Fibroblast of lung (primary cell): ENCODE results near the gene ADIPOQ. TPM values are rescaled to one million over a fixed set of nuclear protein-coding genes. Genes with fewer than 3 reads are reported as not detected.

Experiments
- DNase-seq, 2 donors: peaks; one replicate each; pipeline versions ENCODE4 v3.0.0 to v3.0.0-alpha.2; 2010; ENCODE audit warnings: low read depth in 2 of 2
- H2AFZ ChIP-seq: 2 replicates; pipeline ENCODE4 v1.5.1; 2012; ENCODE audit warnings: low read length, control low read depth, inconsistent platforms
- H3K27ac ChIP-seq: 2 replicates; pipeline ENCODE4 v1.5.1; 2011; ENCODE audit warnings: low read length, control low read depth; ENCODE audit not compliant: insufficient read depth
- H3K27me3 ChIP-seq: 2 replicates; pipeline ENCODE4 v1.5.1; 2011; ENCODE audit warnings: mild to moderate bottlenecking, low read length; ENCODE audit not compliant: control insufficient read depth, insufficient read depth
- H3K36me3 ChIP-seq: 2 replicates; pipeline ENCODE4 v1.5.1; 2011; ENCODE audit warnings: low read length; ENCODE audit not compliant: control insufficient read depth, insufficient read depth
- H3K4me1 ChIP-seq: 2 replicates; pipeline ENCODE4 v1.5.1; 2011; ENCODE audit warnings: low read length; ENCODE audit not compliant: control insufficient read depth, insufficient read depth; ENCODE audit errors: extremely low read depth
- H3K4me2 ChIP-seq: 2 replicates; pipeline ENCODE4 v1.5.1; 2011; ENCODE audit warnings: low read length, control low read depth; ENCODE audit not compliant: insufficient read depth; ENCODE audit errors: extremely low read depth
- H3K4me3 ChIP-seq, 4 experiments: fragments of 200-600 bp in 1 of 4; sonication (generic) in 1 of 4; replicated peaks in 1 of 4; 2 replicates each; pipeline ENCODE4 v1.5.1; 2011 to 2016; ENCODE audit warnings: low read length in 4 of 4, low read depth in 3 of 4, mild to moderate bottlenecking in 3 of 4, control low read depth in 2 of 4, inconsistent platforms in 1 of 4, mixed read lengths in 1 of 4; ENCODE audit not compliant: insufficient read depth in 1 of 4; ENCODE audit errors: control extremely low read depth in 1 of 4
- H3K79me2 ChIP-seq: 2 replicates; pipeline ENCODE4 v1.5.1; 2012; ENCODE audit warnings: mild to moderate bottlenecking, low read length, inconsistent platforms; ENCODE audit not compliant: control insufficient read depth, insufficient read depth
- H3K9ac ChIP-seq: 2 replicates; pipeline ENCODE4 v1.5.1; 2011; ENCODE audit warnings: mild to moderate bottlenecking, low read length, control low read depth; ENCODE audit not compliant: insufficient read depth
- H3K9me3 ChIP-seq: 2 replicates; pipeline ENCODE4 v1.5.1; 2012; ENCODE audit warnings: low read depth, low read length; ENCODE audit not compliant: control insufficient read depth, insufficient read depth
- H4K20me1 ChIP-seq: 2 replicates; pipeline ENCODE4 v1.5.1; 2011; ENCODE audit warnings: low read length; ENCODE audit not compliant: control insufficient read depth, insufficient read depth; ENCODE audit errors: extremely low read depth
- EZH2 ChIP-seq: IDR thresholded peaks from 2 replicates; pipeline ENCODE4 v1.5.1; 2012; ENCODE audit warnings: low read length, control low read depth, mild to moderate bottlenecking; ENCODE audit errors: missing control alignments
- polyA minus RNA-seq: library from RNA; depleted of rRNA, polyadenylated mRNA; stranded (reverse); fragments of >200 nt; gene quantifications from 2 replicates; pipeline ENCODE4 v1.2.3, GENCODE V29; 2011; ENCODE audit warnings: low replicate concordance
- polyA plus RNA-seq, 2 donors: library from polyadenylated mRNA; depleted of rRNA in 1 of 2; stranded (reverse) in 1 of 2; unstranded in 1 of 2; fragments of >200 nt; gene quantifications; 2 replicates each; pipeline ENCODE4 v1.2.1, GENCODE V29; 2011 to 2012; ENCODE audit warnings: missing spikeins in 1 of 2
- total RNA-seq: library from RNA; depleted of rRNA; stranded (reverse); fragments of >200 nt; gene quantifications from 2 replicates; pipeline ENCODE4 v1.2.1, GENCODE V29; 2014
- TF ChIP-seq, protein P1 (sequence below), 2 donors: IDR thresholded peaks in 1 of 2; conservative IDR thresholded peaks in 1 of 2; 1 replicate in 1 of 2; 2 replicates in 1 of 2; pipeline ENCODE4 v1.5.1; 2011 to 2012; ENCODE audit warnings: low read length in 2 of 2, control low read depth in 1 of 2, inconsistent platforms in 1 of 2, low read depth in 1 of 2, mild to moderate bottlenecking in 1 of 2

ADIPOQ gene
- total RNA-seq (not detected in 2 replicates), polyA plus RNA-seq (not detected in 2 replicates), polyA minus RNA-seq (not detected in 2 replicates)
- not detected in 2 replicates for polyA plus RNA-seq (2012)

DNA sequence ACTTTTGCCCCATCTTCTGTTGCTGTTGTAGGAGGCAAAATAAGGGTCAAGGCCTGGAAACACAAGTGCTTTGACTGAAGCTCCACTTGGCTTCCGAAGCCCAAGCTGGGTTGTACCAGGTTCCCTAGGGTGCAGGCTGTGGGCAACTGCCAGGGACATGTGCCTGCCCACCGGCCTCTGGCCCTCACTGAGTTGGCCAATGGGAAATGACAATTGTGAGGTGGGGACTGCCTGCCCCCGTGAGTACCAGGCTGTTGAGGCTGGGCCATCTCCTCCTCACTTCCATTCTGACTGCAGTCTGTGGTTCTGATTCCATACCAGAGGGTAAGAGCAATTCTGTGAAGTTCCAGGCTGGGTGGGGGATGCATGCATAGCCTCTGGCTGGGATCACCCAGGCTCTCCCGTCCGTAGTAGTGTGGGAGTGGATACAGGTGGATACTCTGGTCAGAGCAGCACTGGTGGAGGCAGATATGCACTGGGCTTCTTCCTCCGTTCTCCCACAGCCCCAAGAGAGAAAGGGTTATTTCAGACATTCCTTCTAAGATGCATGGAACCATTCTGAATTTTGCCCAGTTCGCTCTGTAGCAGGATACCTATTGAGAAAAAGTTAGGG lies at the start of gene ADIPOQ:
Gene ADIPOQ (plus strand): TSS at position 285 of the 613 bp plus-strand sequence. CDS start 10,349 bp downstream, outside the sequence.
- H4K20me1 ChIP-seq: no peaks in the 10 kb centered on the region
- H3K27me3 ChIP-seq: peaks cover 7% of the 10 kb centered on the region
- H2AFZ ChIP-seq: no peak within 1 kb of the TSS
- H3K4me1 ChIP-seq: no peaks in the 10 kb centered on the region
- H3K9ac ChIP-seq: no peak within 1 kb of the TSS
- no peak within 1 kb of the TSS for H3K4me2 ChIP-seq
- no peak within 1 kb of the TSS for H3K4me3 ChIP-seq
- no peak for DNase-seq
- H3K36me3 ChIP-seq: no peaks in the 10 kb centered on the region
- H3K27ac ChIP-seq: no peak within 1 kb of the TSS
- no peaks in the 10 kb centered on the region for H3K79me2 ChIP-seq
- no peaks in the 10 kb centered on the region for H3K9me3 ChIP-seq
- TF ChIP-seq, protein P1, sequence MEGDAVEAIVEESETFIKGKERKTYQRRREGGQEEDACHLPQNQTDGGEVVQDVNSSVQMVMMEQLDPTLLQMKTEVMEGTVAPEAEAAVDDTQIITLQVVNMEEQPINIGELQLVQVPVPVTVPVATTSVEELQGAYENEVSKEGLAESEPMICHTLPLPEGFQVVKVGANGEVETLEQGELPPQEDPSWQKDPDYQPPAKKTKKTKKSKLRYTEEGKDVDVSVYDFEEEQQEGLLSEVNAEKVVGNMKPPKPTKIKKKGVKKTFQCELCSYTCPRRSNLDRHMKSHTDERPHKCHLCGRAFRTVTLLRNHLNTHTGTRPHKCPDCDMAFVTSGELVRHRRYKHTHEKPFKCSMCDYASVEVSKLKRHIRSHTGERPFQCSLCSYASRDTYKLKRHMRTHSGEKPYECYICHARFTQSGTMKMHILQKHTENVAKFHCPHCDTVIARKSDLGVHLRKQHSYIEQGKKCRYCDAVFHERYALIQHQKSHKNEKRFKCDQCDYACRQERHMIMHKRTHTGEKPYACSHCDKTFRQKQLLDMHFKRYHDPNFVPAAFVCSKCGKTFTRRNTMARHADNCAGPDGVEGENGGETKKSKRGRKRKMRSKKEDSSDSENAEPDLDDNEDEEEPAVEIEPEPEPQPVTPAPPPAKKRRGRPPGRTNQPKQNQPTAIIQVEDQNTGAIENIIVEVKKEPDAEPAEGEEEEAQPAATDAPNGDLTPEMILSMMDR (conservative IDR thresholded peaks at IDR 0.05 in 1 of 2, IDR thresholded peaks at IDR 0.05 in 1 of 2; ENCODE audit: low read depth in 1 of 2, low read length in 2 of 2): no peak
- TF ChIP-seq EZH2: no peak

DNA sequence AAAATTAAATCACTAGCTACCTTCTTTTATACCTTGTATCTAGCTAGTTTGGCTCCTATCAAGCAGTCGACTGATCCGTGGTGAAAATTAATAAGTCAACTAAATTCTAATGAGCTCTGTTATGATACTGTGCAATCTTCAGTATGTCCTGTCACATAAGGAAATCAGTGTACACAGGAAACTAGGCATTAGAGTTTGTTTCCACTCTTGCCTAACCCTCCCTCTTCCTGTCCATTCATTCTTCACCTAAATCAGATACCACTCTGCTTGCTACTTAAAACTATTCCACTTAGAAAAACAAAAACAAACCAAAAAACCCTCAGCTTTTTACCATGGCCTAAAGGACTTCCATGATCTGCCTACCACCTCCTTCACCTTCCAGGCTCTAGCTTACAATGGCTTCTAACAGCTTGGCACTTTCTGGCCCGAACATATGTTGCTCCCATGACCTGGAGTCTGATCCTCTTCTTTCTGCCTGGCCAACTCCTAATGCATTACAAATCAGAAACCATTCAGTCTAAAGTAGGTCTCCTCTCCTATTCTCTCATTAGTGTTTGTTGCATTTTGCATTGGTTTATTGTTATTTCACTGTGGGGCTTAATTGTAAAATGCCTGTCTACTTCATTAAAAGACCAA lies 44.2 kb upstream of the ADIPOQ start:
- H3K27me3 ChIP-seq: no peaks in the 10 kb centered on the region
- no peaks in the 10 kb centered on the region for H3K9me3 ChIP-seq
- H3K4me3 ChIP-seq: no peak overlapping the region
- H3K4me1 ChIP-seq: no peaks in the 10 kb centered on the region
- no peak overlapping the region for H3K27ac ChIP-seq
- H3K79me2 ChIP-seq: no peaks in the 10 kb centered on the region
- no peak for DNase-seq
- H4K20me1 ChIP-seq: no peaks in the 10 kb centered on the region
- no peak overlapping the region for H3K4me2 ChIP-seq
- peaks cover 4% of the 10 kb centered on the region for H3K36me3 ChIP-seq
- TF ChIP-seq, protein P1 (conservative IDR thresholded peaks at IDR 0.05 in 1 of 2, IDR thresholded peaks at IDR 0.05 in 1 of 2; ENCODE audit: low read depth in 1 of 2, low read length in 2 of 2): no peak
- TF ChIP-seq EZH2: no peak
- no peak overlapping the region for H3K9ac ChIP-seq
- no peak overlapping the region for H2AFZ ChIP-seq

DNA sequence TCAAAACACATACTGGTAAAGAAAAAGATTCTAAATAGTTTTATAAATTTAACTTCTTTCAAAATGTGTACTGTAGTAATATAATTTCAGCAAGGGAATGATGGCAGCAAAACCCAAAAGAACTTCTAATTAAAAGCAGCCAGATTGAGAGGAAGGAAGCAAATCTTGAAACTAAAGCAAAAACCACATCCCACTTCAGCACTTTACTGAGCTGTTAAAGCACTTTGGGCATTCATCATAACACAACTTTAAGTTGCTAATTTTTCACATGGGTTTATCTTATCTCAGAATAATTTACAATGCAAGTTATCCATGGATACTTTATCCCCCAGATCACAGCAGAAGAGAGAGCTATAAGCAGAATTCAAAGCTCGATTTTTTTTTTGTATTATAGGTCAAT lies 42.2 kb upstream of the ADIPOQ start:
- TF ChIP-seq, protein P1 (conservative IDR thresholded peaks at IDR 0.05 in 1 of 2, IDR thresholded peaks at IDR 0.05 in 1 of 2; ENCODE audit: low read depth in 1 of 2, low read length in 2 of 2): no peak
- no peak for TF ChIP-seq EZH2
- Histone ChIP-seq H3K79me2 (peaks cover 4% of the 10 kb centered on the region), H3K27me3 (no peaks in the 10 kb centered on the region), H3K9ac (no peak overlapping the region), H4K20me1 (no peaks in the 10 kb centered on the region), H3K9me3 (no peaks in the 10 kb centered on the region), H3K27ac (no peak overlapping the region), H3K36me3 (peaks cover 4% of the 10 kb centered on the region), H3K4me1 (no peaks in the 10 kb centered on the region), H3K4me3 (no peak overlapping the region), H2AFZ (no peak overlapping the region), H3K4me2 (no peak overlapping the region)
- DNase-seq: no peak
